ENCODE data around the gene RAD52.

DNA sequence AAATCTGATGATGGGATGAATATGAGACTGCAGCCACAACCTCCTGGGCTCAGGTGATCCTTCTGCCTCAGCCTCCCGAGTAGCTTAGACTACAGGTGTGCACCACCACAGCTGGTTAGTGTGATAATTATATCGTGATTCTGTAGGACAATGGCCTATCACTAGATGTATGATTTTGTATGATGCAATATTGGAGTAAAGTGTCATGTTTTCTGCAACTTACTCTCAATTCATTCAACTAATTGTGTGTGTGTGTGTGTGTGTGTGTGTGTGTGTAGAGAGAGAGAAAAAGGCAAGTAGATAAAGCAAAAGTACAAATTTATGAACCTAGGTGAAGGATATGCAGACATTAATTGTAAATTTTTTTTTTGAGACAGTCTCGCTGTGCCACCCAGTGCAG, 10.7 kb downstream of the RAD52 start:
- TF ChIP-seq POLR2A (IDR thresholded peaks at IDR 0.05) (no peak), CTCF (IDR thresholded peaks at IDR 0.05) (no peak)
